ENCODE measurements around the gene CXCL13.

- TF ChIP-seq EZH2 (IDR thresholded peaks at IDR 0.05; ENCODE audit: insufficient read depth, poor library complexity, severe bottlenecking) (no peak), EZH2phosphoT487 (IDR thresholded peaks at IDR 0.05; ENCODE audit: insufficient read depth, low read depth) (no peak)
Measured at GRCh38 chr4:77581724-77582123, 23.9 kb upstream of the CXCL13 start.
